GM18520 (cell line): Measurements from ENCODE around the gene GPSM3.
"Not testable (repeated sequence)": the region's sequence is repeated elsewhere in the genome, so short reads cannot be mapped to it uniquely, and the experiment has no call there.

Experiments used
- ATAC-seq: cut with Tn5 transposase; IDR thresholded peaks from one replicate; pipeline ENCODE4 v1.9.1; 2021; ENCODE audit not compliant: unreplicated experiment

The GPSM3 gene

GRCh38 chr6:32203426-32204267 lies 11.2 kb upstream of the GPSM3 start:
- no peak for ATAC-seq

GRCh38 chr6:32202186-32202585 lies 9.7 kb upstream of the GPSM3 start:
- no peak for ATAC-seq

GRCh38 chr6:32200711-32201475 lies 8.4 kb upstream of the GPSM3 start:
- ATAC-seq, result no peak

GRCh38 chr6:32198866-32199265 lies 6.4 kb upstream of the GPSM3 start:
- no peak for ATAC-seq

- no peak for ATAC-seq
Observed at GRCh38 chr6:32198345-32198696, 5.9 kb upstream of the GPSM3 start.

- ATAC-seq, result no peak
Observed at GRCh38 chr6:32196682-32197616, 4.5 kb upstream of the GPSM3 start.

- peak; percentile 77 for ATAC-seq
Observed at GRCh38 chr6:32195902-32196681, 3.6 kb upstream of the GPSM3 start.

- peak; percentile 77 for ATAC-seq
Observed at GRCh38 chr6:32195652-32195901, 3.1 kb upstream of the GPSM3 start.

- ATAC-seq, result no peak
Observed at GRCh38 chr6:32194825-32195651, 2.6 kb upstream of the GPSM3 start.

- ATAC-seq, result no peak
Observed at GRCh38 chr6:32194388-32194787, 1.9 kb upstream of the GPSM3 start.

- ATAC-seq, result not testable (repeated sequence)
Observed at GRCh38 chr6:32193096-32193495, 653 bp upstream of the GPSM3 start.

- no peak for ATAC-seq
Observed at GRCh38 chr6:32191696-32192607, 491 bp downstream of the GPSM3 start.

GRCh38 chr6:32190911-32191677 lies 1.3 kb downstream of the GPSM3 start:
- no peak for ATAC-seq

- ATAC-seq, result no peak
Observed at GRCh38 chr6:32190054-32190851, 2.2 kb downstream of the GPSM3 start, which contains the start of gene PBX2. Gene PBX2 (minus strand): TSS chr6:32190202. CDS start chr6:32189915, 287 bp downstream.

GRCh38 chr6:32189742-32190053 lies 2.7 kb downstream of the GPSM3 start:
- no peak for ATAC-seq

GRCh38 chr6:32189069-32189741 lies 3.2 kb downstream of the GPSM3 start:
- no peak for ATAC-seq
